ENCODE measurements around the gene ZNG1F.
"Not testable (repeated sequence)": the region's sequence is repeated elsewhere in the genome, so short reads cannot be mapped to it uniquely, and the experiment has no call there.

ZNG1F gene

GRCh38 chr9:41086685-41087084 is 102.4 kb downstream of the ZNG1F start:
- DNase-seq (ENCODE audit: low read depth, low spot score), result not testable (repeated sequence)

- DNase-seq (ENCODE audit: low read depth, low spot score), result not testable (repeated sequence)
Measured at GRCh38 chr9:41086215-41086614, 102.9 kb downstream of the ZNG1F start.

- DNase-seq (ENCODE audit: low read depth, low spot score), result not testable (repeated sequence)
Measured at GRCh38 chr9:41082358-41082757, 106.8 kb downstream of the ZNG1F start.
